Measurements from ENCODE around the gene PGPEP1.

PGPEP1 gene

GRCh38 chr19:18306209-18306887, 34.0 kb upstream of the PGPEP1 start:
- H3K9ac ChIP-seq (ENCODE audit: low read depth, low read length, poor library complexity, severe bottlenecking): no peak overlapping the region
- TF ChIP-seq EZH2phosphoT487 (IDR thresholded peaks at IDR 0.05; ENCODE audit: borderline replicate concordance): no peak
- TF ChIP-seq, protein P1, sequence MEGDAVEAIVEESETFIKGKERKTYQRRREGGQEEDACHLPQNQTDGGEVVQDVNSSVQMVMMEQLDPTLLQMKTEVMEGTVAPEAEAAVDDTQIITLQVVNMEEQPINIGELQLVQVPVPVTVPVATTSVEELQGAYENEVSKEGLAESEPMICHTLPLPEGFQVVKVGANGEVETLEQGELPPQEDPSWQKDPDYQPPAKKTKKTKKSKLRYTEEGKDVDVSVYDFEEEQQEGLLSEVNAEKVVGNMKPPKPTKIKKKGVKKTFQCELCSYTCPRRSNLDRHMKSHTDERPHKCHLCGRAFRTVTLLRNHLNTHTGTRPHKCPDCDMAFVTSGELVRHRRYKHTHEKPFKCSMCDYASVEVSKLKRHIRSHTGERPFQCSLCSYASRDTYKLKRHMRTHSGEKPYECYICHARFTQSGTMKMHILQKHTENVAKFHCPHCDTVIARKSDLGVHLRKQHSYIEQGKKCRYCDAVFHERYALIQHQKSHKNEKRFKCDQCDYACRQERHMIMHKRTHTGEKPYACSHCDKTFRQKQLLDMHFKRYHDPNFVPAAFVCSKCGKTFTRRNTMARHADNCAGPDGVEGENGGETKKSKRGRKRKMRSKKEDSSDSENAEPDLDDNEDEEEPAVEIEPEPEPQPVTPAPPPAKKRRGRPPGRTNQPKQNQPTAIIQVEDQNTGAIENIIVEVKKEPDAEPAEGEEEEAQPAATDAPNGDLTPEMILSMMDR (conservative IDR thresholded peaks at IDR 0.05; ENCODE audit: low read length): no peak
- peaks cover 48% of the 10 kb centered on the region; the same call in 1 of the 2 replicates for H3K36me3 ChIP-seq (ENCODE audit: insufficient read depth, low read length)
- peaks cover 16% of the 10 kb centered on the region; the same call in 1 of the 2 replicates for H3K79me2 ChIP-seq (ENCODE audit: insufficient read depth, low read length)
- peaks cover 9% of the 10 kb centered on the region for H4K20me1 ChIP-seq (ENCODE audit: insufficient read depth, low read length, poor library complexity, severe bottlenecking)
- peaks cover 24% of the 10 kb centered on the region for H3K4me1 ChIP-seq (ENCODE audit: insufficient read depth, low read length, poor library complexity, severe bottlenecking)
- H3K27me3 ChIP-seq (ENCODE audit: insufficient read depth, low read length, poor library complexity, severe bottlenecking): no peaks in the 10 kb centered on the region
- no peak overlapping the region for H3K4me3 ChIP-seq (ENCODE audit: low read length, poor library complexity, severe bottlenecking)
- peaks cover 18% of the 10 kb centered on the region for H3F3A ChIP-seq (ENCODE audit: low read depth)
- no peaks in the 10 kb centered on the region for H3K9me2 ChIP-seq (replicated peaks; ENCODE audit: low read depth, low read length)
- H3K4me2 ChIP-seq (ENCODE audit: low read depth, low read length, poor library complexity, severe bottlenecking): no peak overlapping the region
- no peaks in the 10 kb centered on the region for H3K9me3 ChIP-seq (ENCODE audit: insufficient read depth, low read depth, low read length)
- no peak overlapping the region for H2AFZ ChIP-seq (ENCODE audit: low read length)

DNA sequence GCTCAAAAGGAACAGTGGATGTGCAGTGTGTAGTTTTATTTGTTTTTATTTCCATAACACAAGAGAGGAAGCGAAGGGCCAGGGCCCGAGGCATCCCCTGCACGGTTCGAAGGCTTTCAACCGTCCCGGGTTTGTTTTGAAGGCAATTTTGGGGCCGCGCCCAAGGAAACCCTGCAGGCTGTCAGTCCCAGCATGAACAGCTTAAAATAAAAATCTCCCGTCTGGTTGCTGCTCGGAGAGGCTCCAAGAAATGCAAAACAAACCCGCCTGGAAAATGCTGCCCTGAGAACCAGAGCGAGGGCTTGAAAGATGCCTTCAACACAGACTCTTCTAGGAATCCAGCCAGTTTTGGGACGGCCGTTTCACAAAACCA, 33.5 kb upstream of the PGPEP1 start:
- H3K4me3 ChIP-seq (ENCODE audit: low read length, poor library complexity, severe bottlenecking): no peak overlapping the region
- H3K9ac ChIP-seq (ENCODE audit: low read depth, low read length, poor library complexity, severe bottlenecking): no peak overlapping the region
- peaks cover 18% of the 10 kb centered on the region for H3F3A ChIP-seq (ENCODE audit: low read depth)
- no peak overlapping the region for H3K4me2 ChIP-seq (ENCODE audit: low read depth, low read length, poor library complexity, severe bottlenecking)
- peaks cover 16% of the 10 kb centered on the region; the same call in 1 of the 2 replicates for H3K79me2 ChIP-seq (ENCODE audit: insufficient read depth, low read length)
- no peaks in the 10 kb centered on the region for H3K9me3 ChIP-seq (ENCODE audit: insufficient read depth, low read depth, low read length)
- H3K27me3 ChIP-seq (ENCODE audit: insufficient read depth, low read length, poor library complexity, severe bottlenecking): no peaks in the 10 kb centered on the region
- peaks cover 24% of the 10 kb centered on the region for H3K4me1 ChIP-seq (ENCODE audit: insufficient read depth, low read length, poor library complexity, severe bottlenecking)
- TF ChIP-seq, protein P1 (conservative IDR thresholded peaks at IDR 0.05; ENCODE audit: low read length): no peak
- TF ChIP-seq EZH2phosphoT487 (IDR thresholded peaks at IDR 0.05; ENCODE audit: borderline replicate concordance): no peak
- no peaks in the 10 kb centered on the region for H3K9me2 ChIP-seq (replicated peaks; ENCODE audit: low read depth, low read length)
- no peak overlapping the region for H2AFZ ChIP-seq (ENCODE audit: low read length)
- peaks cover 9% of the 10 kb centered on the region for H4K20me1 ChIP-seq (ENCODE audit: insufficient read depth, low read length, poor library complexity, severe bottlenecking)
- H3K36me3 ChIP-seq (ENCODE audit: insufficient read depth, low read length): peaks cover 53% of the 10 kb centered on the region; the same call in 1 of the 2 replicates

DNA sequence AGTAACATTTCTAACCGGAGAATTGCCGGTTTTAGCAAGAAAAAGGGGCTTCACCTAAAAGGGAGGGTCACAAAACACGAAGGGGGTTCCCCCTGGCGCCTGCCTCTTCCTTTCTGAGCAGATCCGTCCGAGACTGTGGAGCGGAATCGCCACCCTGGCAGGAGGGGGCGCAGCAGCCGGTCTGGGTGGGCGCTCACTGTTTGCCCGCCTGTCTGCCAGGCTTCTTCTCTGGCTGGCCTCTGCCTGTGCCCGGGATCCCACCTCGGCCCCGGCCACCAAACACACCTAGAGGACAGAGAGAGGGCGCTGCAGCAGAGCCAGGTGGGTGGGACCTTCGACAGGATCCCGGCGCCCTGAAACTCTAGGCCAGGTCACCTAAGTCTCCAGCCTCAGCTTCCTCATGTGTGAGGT, 33.1 kb upstream of the PGPEP1 start:
- Histone ChIP-seq H3K4me2 (ENCODE audit: low read depth, low read length, poor library complexity, severe bottlenecking) (no peak overlapping the region), H4K20me1 (ENCODE audit: insufficient read depth, low read length, poor library complexity, severe bottlenecking) (peaks cover 9% of the 10 kb centered on the region), H3K4me3 (ENCODE audit: low read length, poor library complexity, severe bottlenecking) (no peak overlapping the region), H3K36me3 (ENCODE audit: insufficient read depth, low read length) (peaks cover 57% of the 10 kb centered on the region; the same call in 1 of the 2 replicates), H3K9me3 (ENCODE audit: insufficient read depth, low read depth, low read length) (no peaks in the 10 kb centered on the region), H3K9ac (ENCODE audit: low read depth, low read length, poor library complexity, severe bottlenecking) (no peak overlapping the region), H3F3A (ENCODE audit: low read depth) (peaks cover 18% of the 10 kb centered on the region), H2AFZ (ENCODE audit: low read length) (no peak overlapping the region), H3K27me3 (ENCODE audit: insufficient read depth, low read length, poor library complexity, severe bottlenecking) (no peaks in the 10 kb centered on the region), H3K79me2 (ENCODE audit: insufficient read depth, low read length) (peaks cover 20% of the 10 kb centered on the region; the same call in 1 of the 2 replicates), H3K4me1 (ENCODE audit: insufficient read depth, low read length, poor library complexity, severe bottlenecking) (peaks cover 24% of the 10 kb centered on the region), H3K9me2 (replicated peaks; ENCODE audit: low read depth, low read length) (no peaks in the 10 kb centered on the region)
- no peak for TF ChIP-seq EZH2phosphoT487 (IDR thresholded peaks at IDR 0.05; ENCODE audit: borderline replicate concordance)
- TF ChIP-seq, protein P1 (conservative IDR thresholded peaks at IDR 0.05; ENCODE audit: low read length): no peak

Measured in Loucy (cell line).